OCI-LY1 (cell line): ENCODE results near the gene CAMK4.
A peak's percentile ranks its signal among the peaks of the same experiment; 100 is the strongest.

Experiments
- H2AFZ ChIP-seq: fragments of 200-600 bp; sonication (generic), shearing (Covaris generic); 2 replicates; pipeline ENCODE4 v1.6.0; 2014; ENCODE audit warnings: antibody characterized with exemption, mild to moderate bottlenecking, low read length
- H3F3A ChIP-seq: fragments of 200-600 bp; sonication (generic), shearing (Covaris generic); 2 replicates; pipeline ENCODE4 v1.6.0; 2014; ENCODE audit warnings: mild to moderate bottlenecking, antibody characterized with exemption, low read length, moderate library complexity; ENCODE audit not compliant: insufficient read depth
- H3K27ac ChIP-seq: fragments of 200-600 bp; sonication (generic); 2 replicates; pipeline ENCODE4 v1.5.1; 2014; ENCODE audit warnings: low read length, mixed run types, mild to moderate bottlenecking, low read depth; ENCODE audit not compliant: poor library complexity, severe bottlenecking
- H3K27me3 ChIP-seq: fragments of 200-600 bp; sonication (generic); 2 replicates; pipeline ENCODE4 v1.6.0; 2014; ENCODE audit warnings: antibody characterized with exemption, mild to moderate bottlenecking, low read length, moderate library complexity; ENCODE audit not compliant: insufficient read depth
- H3K36me3 ChIP-seq: fragments of 200-600 bp; sonication (generic); 2 replicates; pipeline ENCODE4 v1.6.1; 2014; ENCODE audit warnings: mild to moderate bottlenecking, antibody characterized with exemption, low read length, moderate library complexity, mixed read lengths; ENCODE audit not compliant: insufficient read depth
- H3K4me1 ChIP-seq: fragments of 200-600 bp; sonication (generic); 2 replicates; pipeline ENCODE4 v1.5.1; 2014; ENCODE audit warnings: mild to moderate bottlenecking, low read length, moderate library complexity; ENCODE audit not compliant: insufficient read depth, severe bottlenecking
- H3K4me2 ChIP-seq: fragments of 200-600 bp; sonication (generic), shearing (Covaris generic); 2 replicates; pipeline ENCODE4 v1.6.1; 2014; ENCODE audit warnings: low read length
- H3K4me3 ChIP-seq: fragments of 200-600 bp; sonication (generic); 2 replicates; pipeline ENCODE4 v1.5.1; 2014; ENCODE audit warnings: low read length, low read depth, mild to moderate bottlenecking, mixed read lengths; ENCODE audit not compliant: poor library complexity, severe bottlenecking
- H3K79me2 ChIP-seq: fragments of 200-600 bp; shearing (Covaris generic); 2 replicates; pipeline ENCODE4 v1.6.1; 2016; ENCODE audit warnings: mixed run types, low read length, mixed read lengths; ENCODE audit not compliant: insufficient read depth
- H3K9ac ChIP-seq: fragments of 200-600 bp; sonication (generic), shearing (Covaris generic); 2 replicates; pipeline ENCODE4 v1.6.1; 2014; ENCODE audit warnings: mild to moderate bottlenecking, low read length, mixed read lengths
- H3K9me2 ChIP-seq: fragments of 200-600 bp; sonication (generic), shearing (Covaris generic); 2 replicates; pipeline ENCODE4 v1.6.1; 2014; ENCODE audit warnings: low read depth, mild to moderate bottlenecking, low read length, mixed read lengths
- H3K9me3 ChIP-seq: fragments of 200-600 bp; shearing (Covaris generic); 2 replicates; pipeline ENCODE4 v1.6.1; 2014; ENCODE audit warnings: low read length, mixed read lengths
- H4K20me1 ChIP-seq: fragments of 200-600 bp; sonication (generic), shearing (Covaris generic); 2 replicates; pipeline ENCODE4 v1.6.0; 2016; ENCODE audit warnings: mild to moderate bottlenecking, low read length; ENCODE audit not compliant: insufficient read depth
- CTCF ChIP-seq: fragments of 200-600 bp; sonication (generic), shearing (Covaris generic); IDR thresholded peaks from 2 replicates; pipeline ENCODE4 v1.5.1; 2017; ENCODE audit warnings: mild to moderate bottlenecking, antibody characterized with exemption, low read length, moderate library complexity, mixed read lengths
- EZH2 ChIP-seq: fragments of 200-600 bp; sonication (generic), shearing (Covaris generic); IDR thresholded peaks from 2 replicates; pipeline ENCODE4 v1.8.0; 2017; ENCODE audit warnings: borderline replicate concordance, mixed run types, mild to moderate bottlenecking, antibody characterized with exemption, low read length, moderate library complexity, mixed read lengths

CAMK4 gene

GRCh38 chr5:111233052-111233374, 8.8 kb downstream of the CAMK4 start:
- no peaks in the 10 kb centered on the region for H4K20me1 ChIP-seq
- H3K27me3 ChIP-seq: no peaks in the 10 kb centered on the region
- peak overlapping the region; percentile 70 for H3K4me2 ChIP-seq
- H3K27ac ChIP-seq: peak overlapping the region; percentile 98
- H3K36me3 ChIP-seq: peaks cover 3% of the 10 kb centered on the region; the same call in 1 of the 2 replicates
- H3K9ac ChIP-seq: peak overlapping the region; percentile 44
- H3K4me1 ChIP-seq: peaks cover 100% of the 10 kb centered on the region
- H3K9me3 ChIP-seq: no peaks in the 10 kb centered on the region
- TF ChIP-seq EZH2 (no peak), CTCF (no peak)
- peaks cover 99% of the 10 kb centered on the region for H3K79me2 ChIP-seq
- H3F3A ChIP-seq: peaks cover 19% of the 10 kb centered on the region; the same call in 1 of the 2 replicates
- no peak overlapping the region for H2AFZ ChIP-seq
- H3K9me2 ChIP-seq: no peaks in the 10 kb centered on the region
- peak overlapping the region; percentile 43 for H3K4me3 ChIP-seq

GRCh38 chr5:111234125-111234524, 9.9 kb downstream of the CAMK4 start:
- Histone ChIP-seq H3K36me3 (peaks cover 3% of the 10 kb centered on the region; the same call in 1 of the 2 replicates), H3K4me2 (peak overlapping the region; percentile 70), H3K27me3 (no peaks in the 10 kb centered on the region), H3K9me3 (no peaks in the 10 kb centered on the region), H3K9ac (peak overlapping the region; percentile 61), H3K79me2 (peaks cover 99% of the 10 kb centered on the region), H3K9me2 (no peaks in the 10 kb centered on the region), H3K4me1 (peaks cover 100% of the 10 kb centered on the region), H4K20me1 (no peaks in the 10 kb centered on the region), H3K4me3 (peak overlapping the region; percentile 43), H3F3A (peaks cover 14% of the 10 kb centered on the region; the same call in 1 of the 2 replicates), H3K27ac (peak overlapping the region; percentile 98), H2AFZ (no peak overlapping the region)
- TF ChIP-seq CTCF (no peak), EZH2 (no peak)

- peak overlapping the region; percentile 61; the same call in 1 of the 2 replicates for H3K9ac ChIP-seq
- no peaks in the 10 kb centered on the region for H3K27me3 ChIP-seq
- no peak overlapping the region for H2AFZ ChIP-seq
- H3K4me2 ChIP-seq: peak overlapping the region; percentile 70
- H3K79me2 ChIP-seq: peaks cover 100% of the 10 kb centered on the region
- H3K36me3 ChIP-seq: no peaks in the 10 kb centered on the region; the same call in 1 of the 2 replicates
- TF ChIP-seq EZH2 (no peak), CTCF (no peak)
- peak overlapping the region; percentile 98 for H3K27ac ChIP-seq
- H3K4me3 ChIP-seq: peak overlapping the region; percentile 17
- H3F3A ChIP-seq: peaks cover 2% of the 10 kb centered on the region; the same call in 1 of the 2 replicates
- H3K4me1 ChIP-seq: peaks cover 100% of the 10 kb centered on the region
- no peaks in the 10 kb centered on the region for H3K9me3 ChIP-seq
- no peaks in the 10 kb centered on the region for H4K20me1 ChIP-seq
- H3K9me2 ChIP-seq: no peaks in the 10 kb centered on the region
Measured at GRCh38 chr5:111235635-111236034, 11.5 kb downstream of the CAMK4 start.
